Fibroblast of villous mesenchyme (primary cell): ENCODE measurements around the gene GJA4. TPM values are rescaled to one million over a fixed set of nuclear protein-coding genes. Genes with fewer than 3 reads are reported as not detected.

Experiments used
- DNase-seq: peaks from one replicate; pipeline ENCODE4 v3.0.0-alpha.2; 2010; ENCODE audit warnings: low read depth
- H3K4me3 ChIP-seq: 2 replicates; pipeline ENCODE4 v1.5.1; 2011; ENCODE audit warnings: low read depth, mild to moderate bottlenecking, low read length
- total RNA-seq: library from RNA; depleted of rRNA; stranded (reverse); fragments of >200 nt; gene quantifications from 2 replicates; pipeline ENCODE4 v1.2.3, GENCODE V29; 2012
- TF ChIP-seq, protein P1 (sequence below): IDR thresholded peaks from 2 replicates; pipeline ENCODE4 v1.5.1; 2012; ENCODE audit warnings: low read depth, mild to moderate bottlenecking, low read length; ENCODE audit not compliant: insufficient read depth

GJA4 gene
- total RNA-seq, 1 donor: not detected

DNA sequence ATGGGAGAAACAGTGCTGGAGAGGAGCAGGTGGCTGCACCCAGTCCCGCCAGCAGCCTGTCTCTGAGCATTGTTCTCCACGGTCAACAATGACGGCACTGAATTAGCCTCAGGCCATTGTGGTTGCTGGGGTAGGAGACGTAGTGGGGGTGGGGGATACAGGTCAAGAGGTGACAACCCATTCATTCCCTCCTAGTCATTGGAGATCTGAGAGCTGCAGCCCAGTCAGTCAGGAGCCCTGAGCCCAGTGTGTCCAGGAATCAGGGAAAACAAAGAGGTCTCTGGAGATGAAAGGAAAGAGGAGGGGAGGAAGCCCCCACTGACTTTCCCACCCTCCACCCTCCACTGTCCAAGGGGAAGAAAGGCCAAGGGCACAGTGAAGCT is 51.4 kb downstream of the GJA4 start:
- H3K4me3 ChIP-seq: no peak overlapping the region
- DNase-seq: no peak
- TF ChIP-seq, protein P1, sequence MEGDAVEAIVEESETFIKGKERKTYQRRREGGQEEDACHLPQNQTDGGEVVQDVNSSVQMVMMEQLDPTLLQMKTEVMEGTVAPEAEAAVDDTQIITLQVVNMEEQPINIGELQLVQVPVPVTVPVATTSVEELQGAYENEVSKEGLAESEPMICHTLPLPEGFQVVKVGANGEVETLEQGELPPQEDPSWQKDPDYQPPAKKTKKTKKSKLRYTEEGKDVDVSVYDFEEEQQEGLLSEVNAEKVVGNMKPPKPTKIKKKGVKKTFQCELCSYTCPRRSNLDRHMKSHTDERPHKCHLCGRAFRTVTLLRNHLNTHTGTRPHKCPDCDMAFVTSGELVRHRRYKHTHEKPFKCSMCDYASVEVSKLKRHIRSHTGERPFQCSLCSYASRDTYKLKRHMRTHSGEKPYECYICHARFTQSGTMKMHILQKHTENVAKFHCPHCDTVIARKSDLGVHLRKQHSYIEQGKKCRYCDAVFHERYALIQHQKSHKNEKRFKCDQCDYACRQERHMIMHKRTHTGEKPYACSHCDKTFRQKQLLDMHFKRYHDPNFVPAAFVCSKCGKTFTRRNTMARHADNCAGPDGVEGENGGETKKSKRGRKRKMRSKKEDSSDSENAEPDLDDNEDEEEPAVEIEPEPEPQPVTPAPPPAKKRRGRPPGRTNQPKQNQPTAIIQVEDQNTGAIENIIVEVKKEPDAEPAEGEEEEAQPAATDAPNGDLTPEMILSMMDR: no peak

Other genes starting within 250 kb of the GJA4 start
- gene GJB5, start 38.0 kb upstream of the GJA4 start, total RNA-seq: not detected in 2 replicates
- gene GJB4, start 33.3 kb upstream of the GJA4 start, total RNA-seq: not detected in 2 replicates
- gene GJB3, start 11.8 kb upstream of the GJA4 start, total RNA-seq: not detected in 2 replicates
- gene SMIM12, start 66.8 kb downstream of the GJA4 start, total RNA-seq: 23.2 and 24.6 TPM in 2 replicates
- gene DLGAP3, start 136.7 kb downstream of the GJA4 start, total RNA-seq: under 0.01 TPM in 2 replicates
- gene TMEM35B, start 192.3 kb downstream of the GJA4 start, total RNA-seq: 15.8 and 21.6 TPM in 2 replicates
- gene ZMYM6, start 238.9 kb downstream of the GJA4 start, total RNA-seq: 24.8 and 30.2 TPM in 2 replicates